Measurements from ENCODE around the gene SSBP3.

Gene SSBP3

GRCh38 chr1:54347955-54348699 lies 58.1 kb downstream of the SSBP3 start:
- TF ChIP-seq CTCF (IDR thresholded peaks at IDR 0.05), result no peak

GRCh38 chr1:54347261-54347954 lies 58.8 kb downstream of the SSBP3 start:
- no peak for TF ChIP-seq CTCF (IDR thresholded peaks at IDR 0.05)

DNA sequence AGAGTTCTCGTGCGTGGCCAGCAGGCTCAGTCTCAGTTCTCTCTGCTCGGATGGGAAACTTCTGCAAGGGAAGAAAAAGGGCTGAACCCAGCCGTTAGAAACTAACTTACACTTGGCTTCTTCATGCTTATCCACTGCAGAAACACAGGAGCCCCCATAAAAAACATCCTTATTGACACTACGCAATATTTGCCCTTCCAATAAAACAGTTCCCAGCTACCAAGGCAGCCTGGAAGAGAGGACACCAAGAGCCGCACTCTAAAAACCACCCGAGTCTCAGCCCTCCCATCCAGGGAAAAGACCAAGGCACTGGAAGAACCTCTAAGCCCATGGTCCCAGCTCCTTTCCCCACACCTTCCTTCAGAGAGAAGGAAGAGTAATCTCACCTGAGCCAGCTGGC lies 61.1 kb downstream of the SSBP3 start:
- no peak for TF ChIP-seq CTCF (IDR thresholded peaks at IDR 0.05)

GRCh38 chr1:54342742-54343687 lies 63.2 kb downstream of the SSBP3 start:
- TF ChIP-seq CTCF (IDR thresholded peaks at IDR 0.05), result no peak

- no peak for TF ChIP-seq CTCF (IDR thresholded peaks at IDR 0.05)
Measured at GRCh38 chr1:54342288-54342687, 63.9 kb downstream of the SSBP3 start.

- no peak for TF ChIP-seq CTCF (IDR thresholded peaks at IDR 0.05)
Measured at GRCh38 chr1:54341763-54342162, 64.4 kb downstream of the SSBP3 start.

DNA sequence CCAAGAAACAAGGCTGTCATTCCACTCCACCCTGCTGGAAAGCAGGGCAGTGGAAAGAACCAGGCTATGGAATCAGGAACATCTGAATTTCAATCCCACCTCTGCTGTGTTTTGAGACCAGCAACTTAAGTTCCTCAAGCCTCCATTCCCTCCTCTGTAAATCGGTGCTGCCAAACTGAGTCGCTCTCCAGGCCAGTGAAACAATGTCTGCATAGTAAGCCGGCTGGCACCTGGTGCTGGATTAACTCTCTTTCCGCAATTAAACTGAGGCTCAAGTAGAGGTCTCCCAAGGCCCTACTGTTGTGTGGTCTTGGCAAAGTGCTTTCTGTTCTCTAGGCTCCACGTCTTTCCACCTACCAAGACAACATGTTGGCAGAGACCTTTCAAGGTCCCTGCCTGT lies 65.3 kb downstream of the SSBP3 start:
- no peak for TF ChIP-seq CTCF (IDR thresholded peaks at IDR 0.05)

All from LNCAP (cell line).